ENCODE data around the gene TOP1. TPM values are rescaled to one million over a fixed set of nuclear protein-coding genes. Genes with fewer than 3 reads are reported as not detected.
A peak's percentile ranks its signal among the peaks of the same experiment; 100 is the strongest.

The TOP1 gene
- total RNA-seq, 3 donors from 2014 or later (not counting 1 experiment from before 2014, with no cell fraction given) = 32.2 to 36.3 (median 36.3) TPM

DNA sequence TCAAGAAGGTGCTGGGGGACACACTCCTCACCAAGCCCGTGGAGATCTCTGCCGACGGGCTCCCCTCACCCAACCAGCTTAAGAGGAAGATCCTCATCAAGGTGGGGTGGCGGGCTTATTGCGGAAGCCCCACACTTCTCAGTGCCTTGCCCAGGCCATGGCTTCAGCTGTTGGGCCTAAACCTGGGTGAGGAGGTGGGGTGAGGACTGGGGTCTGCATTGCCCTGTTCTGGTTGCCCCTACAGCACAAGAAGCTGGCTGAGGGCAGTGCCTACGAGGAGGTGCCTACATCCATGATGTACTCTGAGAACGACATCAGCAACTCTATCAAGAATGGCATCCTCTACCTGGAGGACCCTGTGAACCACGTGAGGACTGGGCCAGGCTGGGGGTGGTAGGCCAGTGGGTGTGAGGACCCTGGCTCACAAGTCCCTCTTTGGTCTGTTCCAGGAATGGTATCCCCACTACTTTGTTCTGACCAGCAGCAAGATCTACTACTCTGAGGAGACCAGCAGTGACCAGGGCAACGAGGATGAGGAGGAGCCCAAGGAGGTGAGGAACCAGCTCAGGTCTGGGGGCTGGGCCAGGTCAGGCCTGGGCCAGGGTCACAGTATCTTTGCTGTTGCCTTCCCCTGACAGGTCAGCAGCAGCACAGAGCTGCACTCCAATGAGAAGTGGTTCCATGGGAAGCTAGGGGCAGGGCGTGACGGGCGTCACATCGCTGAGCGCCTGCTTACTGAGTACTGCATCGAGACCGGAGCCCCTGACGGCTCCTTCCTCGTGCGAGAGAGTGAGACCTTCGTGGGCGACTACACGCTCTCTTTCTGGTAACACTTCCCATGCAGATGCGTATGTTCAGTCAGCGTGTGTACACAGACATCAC, 136.6 kb downstream of the TOP1 start:
- Mint-ChIP-seq H3K9me3 (no peaks in the 10 kb centered on the region), H3K36me3 (peaks cover 26% of the 10 kb centered on the region), H3K4me3 (no peak overlapping the region), H3K27ac (no peak overlapping the region), H3K27me3 (ENCODE audit: low read depth in 2 of 2) (peaks cover 0 to 5% of the 10 kb centered on the region in 2 donors), H3K4me1 (peaks cover 41 to 43% of the 10 kb centered on the region in 2 donors)
- intact Hi-C loops (cut with micrococcal nuclease) = no loop called here
- Histone ChIP-seq H3K27ac (ENCODE audit: low read length) (no peak overlapping the region), H3K9me3 (ENCODE audit: control insufficient read depth, insufficient read depth, low read length) (no peaks in the 10 kb centered on the region), H3K36me3 (ENCODE audit: control insufficient read depth, insufficient read depth, low read length) (peaks cover 91% of the 10 kb centered on the region), H3K4me1 (ENCODE audit: control insufficient read depth, insufficient read depth, low read length) (peaks cover 49% of the 10 kb centered on the region), H3K27me3 (ENCODE audit: control insufficient read depth, insufficient read depth, low read length) (no peaks in the 10 kb centered on the region), H3K4me3 (ENCODE audit: low read length) (no peak overlapping the region)
- no peak for TF ChIP-seq CTCF (IDR thresholded peaks at IDR 0.05)
- DNase-seq (no peak), ATAC-seq (no peak)
- WGBS (ENCODE audit: insufficient coverage) = 95% methylated on average over 24 of the region's 24 CpGs

DNA sequence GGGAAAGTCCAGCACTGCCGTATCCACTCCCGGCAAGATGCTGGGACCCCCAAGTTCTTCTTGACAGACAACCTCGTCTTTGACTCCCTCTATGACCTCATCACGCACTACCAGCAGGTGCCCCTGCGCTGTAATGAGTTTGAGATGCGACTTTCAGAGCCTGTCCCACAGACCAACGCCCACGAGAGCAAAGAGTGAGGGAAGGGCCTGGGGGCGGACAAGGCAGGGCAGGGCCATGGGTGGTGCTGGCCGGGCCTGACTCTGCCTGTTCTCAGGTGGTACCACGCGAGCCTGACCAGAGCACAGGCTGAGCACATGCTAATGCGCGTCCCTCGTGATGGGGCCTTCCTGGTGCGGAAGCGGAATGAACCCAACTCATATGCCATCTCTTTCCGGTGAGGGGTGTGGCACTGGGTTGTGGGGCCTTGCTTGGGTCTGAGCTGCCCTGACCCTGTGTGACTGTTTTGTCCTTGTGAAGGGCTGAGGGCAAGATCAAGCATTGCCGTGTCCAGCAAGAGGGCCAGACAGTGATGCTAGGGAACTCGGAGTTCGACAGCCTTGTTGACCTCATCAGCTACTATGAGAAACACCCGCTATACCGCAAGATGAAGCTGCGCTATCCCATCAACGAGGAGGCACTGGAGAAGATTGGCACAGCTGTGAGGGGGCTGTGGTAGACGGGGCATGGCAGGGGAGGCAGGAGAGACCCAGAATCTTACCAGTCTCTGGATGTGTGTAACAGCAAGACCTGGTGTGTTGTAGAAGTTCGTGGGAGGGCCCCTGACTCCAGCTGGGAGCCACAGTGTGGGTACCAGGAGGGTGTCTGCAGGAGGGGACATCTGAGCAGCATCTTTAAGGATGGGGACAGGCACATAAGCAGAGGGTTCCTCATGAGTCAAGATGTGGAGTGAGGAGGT, 137.8 kb downstream of the TOP1 start:
- 98% methylated on average over 27 of the region's 27 CpGs for WGBS (ENCODE audit: insufficient coverage)
- H3K4me3 Mint-ChIP-seq = peak overlapping the region; percentile 56
- no peak overlapping the region for H3K4me3 ChIP-seq (ENCODE audit: low read length)
- peaks cover 33 to 37% of the 10 kb centered on the region in 2 donors for H3K4me1 Mint-ChIP-seq
- ATAC-seq (no peak), DNase-seq (no peak)
- H3K36me3 ChIP-seq (ENCODE audit: control insufficient read depth, insufficient read depth, low read length) = peaks cover 89% of the 10 kb centered on the region
- no peak overlapping the region for H3K27ac ChIP-seq (ENCODE audit: low read length)
- H3K4me1 ChIP-seq (ENCODE audit: control insufficient read depth, insufficient read depth, low read length) = peaks cover 37% of the 10 kb centered on the region
- TF ChIP-seq CTCF (IDR thresholded peaks at IDR 0.05) = no peak
- H3K27ac Mint-ChIP-seq = peak overlapping the region in 1 of 2 donors; percentile 44
- no peaks in the 10 kb centered on the region for H3K9me3 Mint-ChIP-seq
- no peaks in the 10 kb centered on the region for H3K9me3 ChIP-seq (ENCODE audit: control insufficient read depth, insufficient read depth, low read length)
- intact Hi-C loops (cut with micrococcal nuclease) = no loop called here
- no peaks in the 10 kb centered on the region for H3K27me3 ChIP-seq (ENCODE audit: control insufficient read depth, insufficient read depth, low read length)
- peaks cover 0 to 5% of the 10 kb centered on the region in 2 donors for H3K27me3 Mint-ChIP-seq (ENCODE audit: low read depth in 2 of 2)
- peaks cover 33% of the 10 kb centered on the region for H3K36me3 Mint-ChIP-seq

- Mint-ChIP-seq H3K4me3 (peak overlapping the region; percentile 50), H3K9me3 (no peaks in the 10 kb centered on the region), H3K27me3 (ENCODE audit: low read depth in 2 of 2) (peaks cover 0 to 5% of the 10 kb centered on the region in 2 donors), H3K36me3 (peaks cover 33% of the 10 kb centered on the region), H3K4me1 (peaks cover 32 to 33% of the 10 kb centered on the region in 2 donors), H3K27ac (peak overlapping the region in 1 of 2 donors; percentile 44)
- no peak overlapping the region for H3K4me3 ChIP-seq (ENCODE audit: low read length)
- no peaks in the 10 kb centered on the region for H3K9me3 ChIP-seq (ENCODE audit: control insufficient read depth, insufficient read depth, low read length)
- ATAC-seq (no peak), DNase-seq (no peak)
- 93% methylated on average over 3 of the region's 3 CpGs for WGBS (ENCODE audit: insufficient coverage)
- intact Hi-C loops (cut with micrococcal nuclease) = no loop called here
- H3K27ac ChIP-seq (ENCODE audit: low read length) = no peak overlapping the region
- TF ChIP-seq CTCF (IDR thresholded peaks at IDR 0.05) = no peak
- H3K27me3 ChIP-seq (ENCODE audit: control insufficient read depth, insufficient read depth, low read length) = no peaks in the 10 kb centered on the region
- H3K36me3 ChIP-seq (ENCODE audit: control insufficient read depth, insufficient read depth, low read length) = peaks cover 93% of the 10 kb centered on the region
- H3K4me1 ChIP-seq (ENCODE audit: control insufficient read depth, insufficient read depth, low read length) = peaks cover 32% of the 10 kb centered on the region
Observed at GRCh38 chr20:41167118-41167470, 138.5 kb downstream of the TOP1 start.
